AML-193 (cell line): Measurements from ENCODE around the gene CMTM7.

ENCODE experiments used
- DNase-seq, 2 experiments: peaks; one replicate each; lab custom pipeline; 2025; lab: John Stamatoyannopoulos, UW

The CMTM7 gene

GRCh38 chr3:32414522-32415202 lies 23.0 kb downstream of the CMTM7 start:
- no peak for DNase-seq

DNA sequence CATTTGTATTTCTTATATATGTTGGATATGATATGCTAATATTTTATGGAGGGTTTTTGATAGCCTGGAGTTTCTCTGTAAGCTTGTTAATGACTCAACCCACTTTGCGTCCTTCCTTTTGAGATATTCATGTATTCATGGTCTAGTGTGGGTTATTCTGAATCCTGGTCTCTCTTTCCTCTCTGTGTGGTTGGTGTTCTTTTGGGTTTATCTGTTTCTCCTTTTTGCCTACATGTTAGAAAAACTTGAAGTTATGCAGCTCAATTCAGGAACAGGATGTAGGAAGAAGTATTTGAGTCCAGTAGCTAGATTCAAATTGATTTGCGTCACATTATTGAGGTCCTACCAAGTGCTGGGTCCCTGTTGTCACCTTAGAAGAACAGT lies 28.1 kb downstream of the CMTM7 start:
- DNase-seq: peak in 1 of 2 experiments; percentile 29

DNA sequence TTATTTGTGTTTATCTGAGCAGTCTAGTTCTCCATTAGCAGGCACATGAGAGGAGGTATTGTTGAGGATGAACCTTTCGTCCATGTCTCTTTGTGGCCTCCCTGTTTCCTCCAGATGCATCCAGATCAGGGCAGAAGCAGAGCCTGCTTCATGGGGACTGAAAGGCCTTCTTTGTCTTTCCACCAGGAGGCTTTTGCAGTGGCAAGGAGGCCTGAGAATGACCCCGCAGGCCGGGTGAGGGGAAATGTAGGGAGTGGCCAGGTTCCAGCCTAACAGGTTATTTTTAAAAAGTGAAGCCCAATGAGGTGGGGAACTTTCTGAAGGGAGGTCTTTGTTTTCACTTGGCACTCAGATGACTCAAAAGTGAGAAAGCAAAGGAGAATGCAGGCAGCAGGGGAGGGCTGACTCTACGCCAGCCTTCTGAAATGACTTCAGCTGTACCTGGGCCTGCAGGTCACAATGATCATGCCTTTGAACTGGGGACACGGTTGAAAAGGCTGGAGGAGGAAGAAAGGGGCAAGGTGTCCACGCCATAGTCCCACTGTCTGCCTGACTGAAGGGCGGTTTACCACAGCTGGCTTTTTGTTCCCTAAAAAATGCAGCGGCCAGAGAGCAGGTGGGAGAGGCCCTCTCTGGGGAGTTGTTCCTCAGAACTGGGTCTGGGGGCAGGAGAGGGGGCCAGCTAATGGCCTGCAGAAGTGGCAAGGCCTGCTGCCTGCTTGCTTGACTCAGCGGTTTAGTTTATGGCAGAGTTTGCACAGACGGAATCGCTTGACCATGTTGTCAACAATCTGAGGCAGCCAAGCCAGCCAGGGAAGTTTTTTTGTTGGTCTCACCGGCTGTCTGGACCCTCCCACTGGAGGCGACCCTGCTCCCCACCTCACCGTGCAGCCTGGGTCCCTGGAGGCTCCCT lies 28.7 kb downstream of the CMTM7 start:
- no peak for DNase-seq

GRCh38 chr3:32421185-32421584 lies 29.5 kb downstream of the CMTM7 start:
- DNase-seq: no peak

GRCh38 chr3:32421991-32422859 lies 30.6 kb downstream of the CMTM7 start:
- DNase-seq: peak; percentile 84 to 88

GRCh38 chr3:32422943-32423342 lies 31.3 kb downstream of the CMTM7 start:
- DNase-seq: no peak

DNA sequence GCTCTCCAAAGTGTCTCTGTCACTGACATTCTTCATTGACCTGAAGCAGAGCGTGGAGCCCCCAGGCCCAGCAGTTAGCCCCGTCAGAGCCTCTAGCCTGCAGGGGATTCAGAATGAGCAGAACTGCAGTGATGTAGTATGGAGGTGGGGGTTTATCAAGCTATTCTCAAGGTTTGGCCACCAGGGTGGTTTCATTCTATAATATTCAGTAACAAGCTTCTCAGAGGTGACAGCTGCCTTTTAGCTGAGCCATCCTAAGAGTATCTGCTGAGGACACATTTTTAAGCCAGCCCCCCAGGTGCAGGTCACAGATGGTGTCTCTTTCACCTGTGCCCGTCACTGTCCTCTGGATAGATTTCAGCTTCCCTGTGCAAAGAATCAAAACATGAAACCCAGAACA lies 31.9 kb downstream of the CMTM7 start:
- DNase-seq: no peak

DNA sequence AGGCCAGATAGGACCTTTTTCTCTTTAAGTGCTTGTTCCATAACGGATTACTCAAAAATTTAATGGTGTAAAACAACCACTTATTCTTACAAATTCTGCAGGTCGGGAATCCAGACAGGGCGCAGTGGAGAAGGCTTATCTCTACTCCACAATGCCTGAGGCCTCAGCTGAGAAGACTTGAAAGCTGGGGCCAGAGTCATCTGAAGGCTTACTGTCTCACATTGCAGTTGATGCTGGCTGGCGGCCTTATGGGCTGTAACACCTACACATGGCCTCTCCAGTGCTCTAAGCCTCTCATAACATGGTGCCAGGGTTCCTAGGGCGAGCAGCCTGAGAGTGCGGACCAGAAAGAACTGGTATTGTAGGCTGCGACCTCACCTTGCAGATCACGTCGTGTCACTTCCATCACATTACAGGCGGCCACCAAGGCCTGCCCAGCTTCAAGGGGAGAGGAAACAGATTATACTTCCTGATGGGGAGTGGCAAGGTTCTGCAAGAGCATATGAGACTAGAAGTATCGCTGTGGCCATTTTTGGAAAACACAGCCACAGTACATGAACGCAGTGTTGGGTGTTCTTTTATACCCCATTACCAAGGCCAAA lies 32.4 kb downstream of the CMTM7 start:
- no peak for DNase-seq

- no peak for DNase-seq
These were observed 33.1 kb downstream of the CMTM7 start for GRCh38 chr3:32424581-32425250.

DNA sequence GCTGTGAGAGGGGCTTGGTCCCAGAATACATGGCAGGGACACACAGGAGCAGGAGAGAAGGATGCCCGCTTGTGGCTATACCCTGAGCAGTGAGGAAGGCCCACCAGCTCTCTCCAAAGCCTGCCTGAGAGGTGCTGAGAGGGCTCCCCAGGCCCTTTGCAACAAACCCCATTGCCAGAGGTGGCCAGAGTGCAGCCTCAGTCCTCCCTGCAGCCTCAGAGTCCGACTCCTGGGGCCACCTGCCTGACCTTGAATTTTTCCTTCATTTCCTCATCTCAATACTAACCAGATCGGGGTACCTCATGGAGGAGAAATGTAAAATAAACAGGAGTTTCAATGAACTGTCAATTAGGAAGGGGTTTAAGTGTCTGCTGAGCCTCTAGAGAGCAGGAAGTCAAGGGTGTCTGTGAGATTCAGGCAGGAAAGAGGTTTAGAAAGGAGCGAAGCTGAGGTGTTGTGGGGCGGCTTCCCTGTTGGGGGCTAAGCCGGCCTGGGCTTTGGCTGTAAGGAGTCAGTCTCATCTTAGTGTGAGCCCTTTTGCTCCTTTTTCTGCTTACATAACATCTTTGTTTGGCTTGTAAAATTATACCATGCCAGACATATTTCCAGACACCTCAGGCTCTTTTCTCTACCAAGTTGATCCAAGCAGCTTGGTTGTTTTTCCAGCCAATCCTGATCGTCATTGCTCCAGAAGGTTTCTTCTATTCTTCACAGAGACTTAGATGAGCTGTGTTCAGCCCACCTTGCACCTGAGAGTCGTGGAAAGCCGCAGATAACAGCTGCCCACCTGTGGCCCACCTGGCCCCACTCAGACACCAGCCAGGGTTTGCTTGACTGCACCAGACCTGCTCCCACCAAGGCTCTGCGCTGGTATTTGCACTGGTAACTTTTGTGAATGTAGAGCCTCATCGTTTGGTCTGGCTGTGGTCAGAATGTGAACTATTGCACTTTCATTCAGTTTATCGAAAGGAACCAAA lies 36.7 kb downstream of the CMTM7 start:
- DNase-seq: no peak

- DNase-seq: no peak
These were observed 39.2 kb downstream of the CMTM7 start for GRCh38 chr3:32430900-32431299.

DNA sequence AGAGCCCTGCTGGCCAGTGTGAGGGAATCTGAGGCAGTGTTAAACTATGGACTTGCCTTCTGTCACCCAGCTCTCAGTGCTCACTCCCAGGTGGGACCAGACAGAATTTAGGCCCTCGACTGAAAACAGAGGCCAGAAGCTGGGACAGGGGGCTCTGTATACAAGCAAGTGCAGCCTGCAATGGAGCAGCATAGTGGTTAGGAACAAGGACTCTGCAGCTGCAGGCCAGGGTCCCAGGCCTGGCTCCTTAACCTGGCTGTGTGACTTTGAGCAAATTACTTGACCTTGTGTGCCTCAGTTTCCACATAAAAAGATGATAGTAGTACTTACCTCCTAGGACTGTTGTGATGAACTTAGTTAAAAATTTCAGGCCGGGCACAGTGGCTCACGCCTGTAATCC lies 39.8 kb downstream of the CMTM7 start:
- no peak for DNase-seq

- DNase-seq: no peak
These were observed 40.5 kb downstream of the CMTM7 start for GRCh38 chr3:32432045-32432710.

DNA sequence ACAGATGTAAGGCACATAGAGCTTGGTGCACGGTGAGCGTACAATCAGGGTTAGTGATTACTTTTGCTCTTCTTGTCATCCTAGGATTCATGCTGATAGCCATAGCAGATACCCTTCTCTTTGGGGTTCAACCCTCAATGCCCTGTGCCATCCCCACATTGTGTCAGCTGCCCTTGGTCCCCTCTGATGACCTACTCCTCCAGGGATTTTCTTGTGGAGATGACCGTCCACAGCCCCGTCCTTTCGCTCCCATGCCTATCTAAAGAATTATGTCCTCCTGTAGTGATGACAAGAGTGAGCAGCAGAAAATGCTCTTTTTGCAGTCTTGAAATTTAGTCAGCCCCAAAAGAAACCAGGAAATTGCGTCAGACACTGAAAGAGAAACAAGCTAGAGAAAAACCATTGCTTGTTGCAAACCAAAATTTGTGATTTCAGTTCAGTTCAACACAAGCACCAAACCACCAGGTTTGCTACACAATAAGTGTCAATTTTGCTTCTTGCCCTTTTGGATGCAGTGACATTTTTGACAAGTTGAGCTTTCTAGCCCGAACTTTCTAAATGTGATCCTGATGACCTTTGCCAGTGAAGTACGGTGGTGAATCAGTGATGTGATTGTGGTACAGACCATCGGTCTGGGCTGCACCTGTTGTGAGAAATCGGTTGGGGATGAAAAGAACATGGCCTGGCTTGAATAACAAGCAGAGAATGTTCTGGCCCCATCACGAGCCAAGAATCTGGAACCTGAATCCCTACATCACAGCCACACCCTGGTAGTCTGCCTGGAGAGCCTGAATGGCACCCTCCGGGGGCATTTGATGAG lies 41.3 kb downstream of the CMTM7 start:
- DNase-seq: peak; percentile 79 to 83

- no peak for DNase-seq
These were observed 42.6 kb downstream of the CMTM7 start for GRCh38 chr3:32434206-32434605.

GRCh38 chr3:32435911-32436815 lies 44.5 kb downstream of the CMTM7 start:
- DNase-seq: no peak

GRCh38 chr3:32436816-32437189 lies 45.1 kb downstream of the CMTM7 start:
- no peak for DNase-seq

DNA sequence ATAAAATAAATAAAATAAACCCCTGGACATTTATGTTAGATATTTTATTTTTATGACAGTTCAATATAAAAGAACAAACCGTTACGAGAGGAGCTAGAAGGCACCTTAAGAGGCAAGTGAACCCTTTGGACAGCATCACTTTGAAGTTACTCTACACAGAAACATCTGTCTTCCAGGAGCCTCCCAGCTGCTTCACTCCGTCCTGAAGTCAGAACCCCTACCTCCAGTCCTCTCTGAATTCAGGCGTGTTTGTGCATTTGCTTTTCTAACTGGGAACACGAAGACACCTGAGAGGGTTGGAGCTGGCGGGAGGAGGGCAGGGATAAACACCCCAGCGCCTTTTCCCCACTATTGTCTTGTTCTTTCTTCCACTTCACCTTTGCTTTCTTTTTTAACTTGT lies 46.2 kb downstream of the CMTM7 start:
- DNase-seq: no peak
